ENCODE data around the gene CDA.

The CDA gene

GRCh38 chr1:20551945-20552727 lies 36.8 kb upstream of the CDA start, which contains the start of gene FAM43B (continued):
- TF ChIP-seq ZNF560 (tag by site-specific recombination; IDR thresholded peaks at IDR 0.05; ENCODE audit: borderline replicate concordance) (no peak), GLI4 (tag by site-specific recombination; IDR thresholded peaks at IDR 0.05) (no peak), GLIS2 (tag by site-specific recombination; IDR thresholded peaks at IDR 0.05) (peak; percentile 65), BCL11A (tag by site-specific recombination; IDR thresholded peaks at IDR 0.05; ENCODE audit: low read depth) (no peak), ZNF514 (tag by site-specific recombination; IDR thresholded peaks at IDR 0.05) (no peak), SP3 (tag by site-specific recombination; IDR thresholded peaks at IDR 0.05) (peak; percentile 55), ZSCAN30 (tag by site-specific recombination; IDR thresholded peaks at IDR 0.05) (no peak), SP2 (tag by site-specific recombination; IDR thresholded peaks at IDR 0.05) (peak; percentile 64), PRDM10 (tag by site-specific recombination; IDR thresholded peaks at IDR 0.05) (peak; percentile 99), ZNF664 (tag by site-specific recombination; IDR thresholded peaks at IDR 0.05) (no peak), ZNF302 (tag by site-specific recombination; IDR thresholded peaks at IDR 0.05; ENCODE audit: low read depth) (no peak), PRDM1 (tag by site-specific recombination; IDR thresholded peaks at IDR 0.05) (0 out of 2 replicates have a peak, but pooled peaks have one; percentile 47), ZNF133 (tag by site-specific recombination; IDR thresholded peaks at IDR 0.05) (no peak), ZNF24 (tag by site-specific recombination; IDR thresholded peaks at IDR 0.05) (no peak), ZNF10 (tag by site-specific recombination; IDR thresholded peaks at IDR 0.05) (no peak), IKZF3 (tag by site-specific recombination; IDR thresholded peaks at IDR 0.05) (no peak)
- TF ChIP-seq, protein P1, sequence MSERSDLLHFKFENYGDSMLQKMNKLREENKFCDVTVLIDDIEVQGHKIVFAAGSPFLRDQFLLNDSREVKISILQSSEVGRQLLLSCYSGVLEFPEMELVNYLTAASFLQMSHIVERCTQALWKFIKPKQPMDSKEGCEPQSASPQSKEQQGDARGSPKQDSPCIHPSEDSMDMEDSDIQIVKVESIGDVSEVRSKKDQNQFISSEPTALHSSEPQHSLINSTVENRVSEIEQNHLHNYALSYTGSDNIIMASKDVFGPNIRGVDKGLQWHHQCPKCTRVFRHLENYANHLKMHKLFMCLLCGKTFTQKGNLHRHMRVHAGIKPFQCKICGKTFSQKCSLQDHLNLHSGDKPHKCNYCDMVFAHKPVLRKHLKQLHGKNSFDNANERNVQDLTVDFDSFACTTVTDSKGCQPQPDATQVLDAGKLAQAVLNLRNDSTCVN (tag by site-specific recombination; optimal IDR thresholded peaks at IDR 0.05) = peak; percentile 28
- TF ChIP-seq, protein P2, sequence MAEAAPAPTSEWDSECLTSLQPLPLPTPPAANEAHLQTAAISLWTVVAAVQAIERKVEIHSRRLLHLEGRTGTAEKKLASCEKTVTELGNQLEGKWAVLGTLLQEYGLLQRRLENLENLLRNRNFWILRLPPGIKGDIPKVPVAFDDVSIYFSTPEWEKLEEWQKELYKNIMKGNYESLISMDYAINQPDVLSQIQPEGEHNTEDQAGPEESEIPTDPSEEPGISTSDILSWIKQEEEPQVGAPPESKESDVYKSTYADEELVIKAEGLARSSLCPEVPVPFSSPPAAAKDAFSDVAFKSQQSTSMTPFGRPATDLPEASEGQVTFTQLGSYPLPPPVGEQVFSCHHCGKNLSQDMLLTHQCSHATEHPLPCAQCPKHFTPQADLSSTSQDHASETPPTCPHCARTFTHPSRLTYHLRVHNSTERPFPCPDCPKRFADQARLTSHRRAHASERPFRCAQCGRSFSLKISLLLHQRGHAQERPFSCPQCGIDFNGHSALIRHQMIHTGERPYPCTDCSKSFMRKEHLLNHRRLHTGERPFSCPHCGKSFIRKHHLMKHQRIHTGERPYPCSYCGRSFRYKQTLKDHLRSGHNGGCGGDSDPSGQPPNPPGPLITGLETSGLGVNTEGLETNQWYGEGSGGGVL (tag by site-specific recombination; IDR thresholded peaks at IDR 0.05) = no peak

DNA sequence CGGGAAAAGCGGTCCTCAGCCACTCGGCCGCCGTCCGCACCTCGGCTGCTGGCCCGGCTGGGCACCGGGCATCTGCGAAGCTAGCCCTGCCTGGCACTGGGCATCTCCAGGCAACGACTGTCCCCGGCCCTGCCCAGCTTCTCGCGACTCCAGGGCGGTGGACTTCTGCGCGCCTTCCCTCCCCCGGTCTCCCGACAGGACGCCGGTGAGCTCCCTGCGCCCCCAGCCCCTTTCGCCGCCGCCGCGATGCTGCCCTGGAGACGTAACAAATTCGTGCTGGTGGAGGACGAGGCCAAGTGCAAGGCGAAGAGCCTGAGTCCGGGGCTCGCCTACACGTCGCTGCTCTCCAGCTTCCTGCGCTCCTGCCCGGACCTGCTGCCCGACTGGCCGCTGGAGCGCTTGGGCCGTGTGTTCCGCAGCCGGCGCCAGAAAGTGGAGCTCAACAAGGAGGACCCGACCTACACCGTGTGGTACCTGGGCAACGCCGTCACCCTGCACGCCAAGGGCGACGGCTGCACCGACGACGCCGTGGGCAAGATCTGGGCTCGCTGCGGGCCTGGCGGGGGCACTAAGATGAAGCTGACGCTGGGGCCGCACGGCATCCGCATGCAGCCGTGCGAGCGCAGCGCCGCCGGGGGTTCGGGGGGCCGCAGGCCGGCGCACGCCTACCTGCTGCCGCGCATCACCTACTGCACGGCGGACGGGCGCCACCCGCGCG lies 36.0 kb upstream of the CDA start:
- Histone ChIP-seq H3K27ac (ENCODE audit: extremely low read depth, low read depth, low read length) (no peak overlapping the region), H3K36me3 (ENCODE audit: control insufficient read depth in 2 of 2, insufficient read depth in 1 of 2, low read length in 2 of 2) (no peaks in the 10 kb centered on the region), H3K4me1 (ENCODE audit: control insufficient read depth, insufficient read depth, low read length) (peaks cover 6% of the 10 kb centered on the region; the same call in 1 of the 2 replicates), H3K9me3 (ENCODE audit: control insufficient read depth, insufficient read depth, low read depth, low read length) (no peaks in the 10 kb centered on the region), H3K4me3 (ENCODE audit: low read depth, low read length) (peak overlapping the region; percentile 29)
- POLR2A ChIA-PET = interaction anchor here (0.8 kb wide), 1 partner anchor 26 kb away, joined by 3 read pairs; no protein-coding TSS in a partner anchor
- CTCF ChIA-PET = interaction anchor here (0.6 to 2.0 kb wide), 5 partner anchors 10 to 386 kb away, joined by 3 to 6 read pairs (median 4); partner anchors contain the start of gene PINK1
- TF ChIP-seq, protein P3, sequence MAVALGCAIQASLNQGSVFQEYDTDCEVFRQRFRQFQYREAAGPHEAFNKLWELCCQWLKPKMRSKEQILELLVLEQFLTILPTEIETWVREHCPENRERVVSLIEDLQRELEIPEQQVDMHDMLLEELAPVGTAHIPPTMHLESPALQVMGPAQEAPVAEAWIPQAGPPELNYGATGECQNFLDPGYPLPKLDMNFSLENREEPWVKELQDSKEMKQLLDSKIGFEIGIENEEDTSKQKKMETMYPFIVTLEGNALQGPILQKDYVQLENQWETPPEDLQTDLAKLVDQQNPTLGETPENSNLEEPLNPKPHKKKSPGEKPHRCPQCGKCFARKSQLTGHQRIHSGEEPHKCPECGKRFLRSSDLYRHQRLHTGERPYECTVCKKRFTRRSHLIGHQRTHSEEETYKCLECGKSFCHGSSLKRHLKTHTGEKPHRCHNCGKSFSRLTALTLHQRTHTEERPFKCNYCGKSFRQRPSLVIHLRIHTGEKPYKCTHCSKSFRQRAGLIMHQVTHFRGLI (tag by site-specific recombination; IDR thresholded peaks at IDR 0.05) = peak; percentile 34; the same call in 1 of the 2 replicates
- TF ChIP-seq ZNF629 (tag by site-specific recombination; IDR thresholded peaks at IDR 0.05) = no peak
- 0 out of 2 replicates have a peak, but pooled peaks have one; percentile 4 for TF ChIP-seq CTCF (tag by site-specific recombination; IDR thresholded peaks at IDR 0.05)
- TF ChIP-seq ZNF654 (tag by site-specific recombination; IDR thresholded peaks at IDR 0.05; ENCODE audit: low read depth) = no peak
- TF ChIP-seq GFI1B (tag by site-specific recombination; IDR thresholded peaks at IDR 0.05) = no peak

All from HEK293 (cell line).